ENCODE measurements around the gene ZNF280D. TPM values are rescaled to one million over a fixed set of nuclear protein-coding genes. Genes with fewer than 3 reads are reported as not detected.

ZNF280D gene
- total RNA-seq, 4 donors from 2014 or later: 70.9 to 116 (median 96.9) TPM

DNA sequence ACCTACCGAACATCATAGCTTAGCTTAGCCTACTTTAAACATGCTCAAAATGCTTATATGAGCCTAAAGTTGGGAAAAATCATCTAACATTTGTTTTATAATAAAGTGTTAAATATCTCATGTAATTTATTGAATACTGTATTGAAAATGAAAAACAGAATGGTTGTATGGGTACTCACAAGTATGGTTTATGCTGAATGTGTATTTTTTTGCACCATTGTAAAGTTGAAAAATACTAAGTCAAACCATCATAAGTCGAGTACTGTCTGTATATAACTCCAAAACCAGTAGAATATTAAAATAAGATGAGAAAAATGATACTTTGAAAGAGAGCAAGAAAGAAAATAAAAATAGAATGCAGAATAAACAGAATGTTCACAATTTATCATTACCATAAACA, 115.7 kb downstream of the ZNF280D start:
- Histone ChIP-seq H3K36me3 (no peaks in the 10 kb centered on the region), H3K27me3 (no peaks in the 10 kb centered on the region), H3K4me3 (no peak overlapping the region), H3K27ac (no peak overlapping the region), H3K9me3 (no peaks in the 10 kb centered on the region), H3K4me1 (no peaks in the 10 kb centered on the region)
- TF ChIP-seq POLR2A (IDR thresholded peaks at IDR 0.05): no peak
- TF ChIP-seq, protein P1, sequence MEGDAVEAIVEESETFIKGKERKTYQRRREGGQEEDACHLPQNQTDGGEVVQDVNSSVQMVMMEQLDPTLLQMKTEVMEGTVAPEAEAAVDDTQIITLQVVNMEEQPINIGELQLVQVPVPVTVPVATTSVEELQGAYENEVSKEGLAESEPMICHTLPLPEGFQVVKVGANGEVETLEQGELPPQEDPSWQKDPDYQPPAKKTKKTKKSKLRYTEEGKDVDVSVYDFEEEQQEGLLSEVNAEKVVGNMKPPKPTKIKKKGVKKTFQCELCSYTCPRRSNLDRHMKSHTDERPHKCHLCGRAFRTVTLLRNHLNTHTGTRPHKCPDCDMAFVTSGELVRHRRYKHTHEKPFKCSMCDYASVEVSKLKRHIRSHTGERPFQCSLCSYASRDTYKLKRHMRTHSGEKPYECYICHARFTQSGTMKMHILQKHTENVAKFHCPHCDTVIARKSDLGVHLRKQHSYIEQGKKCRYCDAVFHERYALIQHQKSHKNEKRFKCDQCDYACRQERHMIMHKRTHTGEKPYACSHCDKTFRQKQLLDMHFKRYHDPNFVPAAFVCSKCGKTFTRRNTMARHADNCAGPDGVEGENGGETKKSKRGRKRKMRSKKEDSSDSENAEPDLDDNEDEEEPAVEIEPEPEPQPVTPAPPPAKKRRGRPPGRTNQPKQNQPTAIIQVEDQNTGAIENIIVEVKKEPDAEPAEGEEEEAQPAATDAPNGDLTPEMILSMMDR (IDR thresholded peaks at IDR 0.05): no peak
- intact Hi-C loops (cut with DNase I; ENCODE audit: low total_unique reads): no loop called here
- DNase-seq: no peak

- Histone ChIP-seq H3K9me3 (no peaks in the 10 kb centered on the region), H3K4me3 (no peak overlapping the region)
- intact Hi-C loops (cut with DNase I; ENCODE audit: low total_unique reads): no loop called here
These were observed 116.8 kb downstream of the ZNF280D start for GRCh38 chr15:56616551-56616950.

DNA sequence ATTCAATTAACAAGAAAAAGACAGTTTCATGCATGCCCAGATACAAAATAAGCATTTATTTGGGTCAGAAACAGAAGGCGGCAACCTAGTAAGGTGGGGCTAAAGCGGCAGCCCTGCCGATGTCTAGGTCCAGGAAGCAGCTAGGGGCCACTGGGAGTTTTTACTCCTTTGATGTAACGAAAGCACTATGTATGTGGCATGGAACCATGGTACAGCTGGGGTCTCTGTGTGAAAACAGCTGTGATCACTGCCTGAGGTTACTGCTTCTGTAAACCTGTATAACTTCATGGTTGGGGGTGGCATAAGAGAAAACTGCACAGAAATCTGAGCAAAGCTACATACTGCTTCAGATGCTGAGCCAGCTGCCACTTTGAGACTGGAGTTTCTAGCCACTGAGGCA, 119.5 kb downstream of the ZNF280D start:
- no peak for DNase-seq
- intact Hi-C loops (cut with DNase I; ENCODE audit: low total_unique reads): no loop called here
- Histone ChIP-seq H3K36me3 (no peaks in the 10 kb centered on the region), H3K9me3 (no peaks in the 10 kb centered on the region), H3K4me1 (no peaks in the 10 kb centered on the region), H3K27ac (no peak overlapping the region), H3K4me3 (no peak overlapping the region), H3K27me3 (no peaks in the 10 kb centered on the region)
- TF ChIP-seq, protein P1 (IDR thresholded peaks at IDR 0.05): no peak
- no peak for TF ChIP-seq POLR2A (IDR thresholded peaks at IDR 0.05)

More at GRCh38 chr15:56616551-56616950, 116.8 kb downstream of the ZNF280D start:
- Histone ChIP-seq H3K36me3 (no peaks in the 10 kb centered on the region), H3K27me3 (no peaks in the 10 kb centered on the region), H3K27ac (no peak overlapping the region), H3K4me1 (no peaks in the 10 kb centered on the region)
- no peak for DNase-seq
- no peak for TF ChIP-seq POLR2A (IDR thresholded peaks at IDR 0.05)
- TF ChIP-seq, protein P1 (IDR thresholded peaks at IDR 0.05): no peak

DNA sequence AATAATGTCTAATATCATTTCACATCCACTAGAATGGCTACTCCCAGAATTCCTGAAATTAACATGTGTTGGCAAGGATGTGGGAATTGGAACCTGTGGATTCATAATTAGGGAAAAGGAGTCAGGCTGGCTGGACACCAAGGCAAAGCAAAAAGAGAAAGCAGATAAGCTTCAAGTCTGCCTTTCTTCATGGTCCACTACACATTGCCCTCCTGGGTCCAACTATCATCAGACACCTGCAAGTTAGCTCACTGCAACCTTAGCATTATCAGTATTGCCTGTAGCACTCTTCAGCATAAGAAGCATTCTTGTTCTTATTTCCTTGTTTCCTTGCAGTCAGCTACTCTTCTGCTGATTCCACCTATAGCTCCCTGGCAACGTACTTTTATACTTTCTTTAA, 124.3 kb downstream of the ZNF280D start:
- Histone ChIP-seq H3K27ac (no peak overlapping the region), H3K36me3 (no peaks in the 10 kb centered on the region), H3K4me1 (no peaks in the 10 kb centered on the region), H3K9me3 (no peaks in the 10 kb centered on the region), H3K4me3 (no peak overlapping the region), H3K27me3 (no peaks in the 10 kb centered on the region)
- intact Hi-C loops (cut with DNase I; ENCODE audit: low total_unique reads): no loop called here
- TF ChIP-seq, protein P1 (IDR thresholded peaks at IDR 0.05): no peak
- no peak for DNase-seq

- TF ChIP-seq POLR2A (IDR thresholded peaks at IDR 0.05): no peak
- TF ChIP-seq, protein P1 (IDR thresholded peaks at IDR 0.05): no peak
- H3K4me1 ChIP-seq: no peaks in the 10 kb centered on the region
- H3K36me3 ChIP-seq: no peaks in the 10 kb centered on the region
- H3K27ac ChIP-seq: no peak overlapping the region
- no peaks in the 10 kb centered on the region for H3K9me3 ChIP-seq
- no peak overlapping the region for H3K4me3 ChIP-seq
- intact Hi-C loops (cut with DNase I; ENCODE audit: low total_unique reads): no loop called here
- H3K27me3 ChIP-seq: no peaks in the 10 kb centered on the region
- DNase-seq: no peak
These were observed 125.0 kb downstream of the ZNF280D start for GRCh38 chr15:56608140-56608778.
